ENCODE measurements around the gene GRAMD1A.

GRCh38 chr19:35048911-35049411 lies 48.8 kb downstream of the GRAMD1A start:
- TF ChIP-seq CTCF (IDR thresholded peaks at IDR 0.05; ENCODE audit: insufficient read depth, low read depth, low read length) (no peak), EZH2 (IDR thresholded peaks at IDR 0.05; ENCODE audit: insufficient read depth, low read length) (no peak)

All from astrocyte (in vitro differentiated cells and primary cell).